ENCODE data around the gene KCNQ1.

KCNQ1 gene

DNA sequence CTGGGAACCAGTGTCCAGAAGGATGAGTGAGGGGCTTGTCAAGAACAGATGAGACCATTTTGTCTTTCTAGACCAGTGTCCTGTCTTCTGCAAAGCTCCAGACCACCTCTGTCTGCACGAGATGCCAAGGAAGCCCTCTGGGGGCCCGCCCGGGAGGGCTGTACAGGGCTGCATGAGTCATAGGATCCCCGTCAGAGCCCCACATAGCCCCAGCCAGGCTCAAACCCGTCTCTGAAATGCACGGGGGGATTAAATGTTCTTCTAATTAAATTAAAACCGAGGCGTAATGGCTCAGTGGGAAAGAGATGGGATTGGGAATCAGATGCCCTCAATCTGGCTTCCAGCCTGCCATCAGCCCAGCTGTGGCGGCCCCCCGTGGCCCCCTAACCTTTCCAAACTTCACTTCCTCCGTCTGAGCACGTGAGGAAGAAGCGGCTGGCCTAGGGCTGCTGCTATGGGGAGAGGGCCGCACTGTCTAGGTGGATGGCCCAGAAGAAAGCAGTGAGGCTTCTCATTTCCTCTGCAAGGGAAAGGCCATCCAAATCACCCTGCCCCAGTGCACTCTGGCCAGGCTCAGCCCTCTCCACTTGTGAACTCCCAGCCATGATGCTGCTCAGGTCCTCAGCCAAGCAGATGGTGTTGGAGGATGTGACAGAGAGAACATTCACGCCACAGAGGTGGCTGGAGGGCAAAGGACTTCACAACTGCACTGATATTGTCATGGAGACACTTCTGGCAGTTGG, 222.2 kb downstream of the KCNQ1 start:
- Histone ChIP-seq H4K20me1 (ENCODE audit: insufficient read depth, low read length) (no peaks in the 10 kb centered on the region), H3F3A (ENCODE audit: insufficient read depth, low read length) (no peaks in the 10 kb centered on the region), H3K4me1 (ENCODE audit: insufficient read depth, low read length, severe bottlenecking) (no peaks in the 10 kb centered on the region), H3K9ac (ENCODE audit: low read length) (no peak overlapping the region), H3K27me3 (ENCODE audit: insufficient read depth, low read length) (no peaks in the 10 kb centered on the region), H3K4me2 (ENCODE audit: low read length) (no peak overlapping the region), H3K36me3 (ENCODE audit: insufficient read depth, low read length) (no peaks in the 10 kb centered on the region), H3K27ac (ENCODE audit: low read depth, low read length, poor library complexity, severe bottlenecking) (no peak overlapping the region), H3K9me2 (ENCODE audit: low read depth, low read length) (no peaks in the 10 kb centered on the region), H3K9me3 (ENCODE audit: low read length) (no peaks in the 10 kb centered on the region), H3K4me3 (ENCODE audit: low read depth, low read length, poor library complexity, severe bottlenecking) (no peak overlapping the region), H3K79me2 (ENCODE audit: insufficient read depth, low read length) (no peaks in the 10 kb centered on the region), H2AFZ (ENCODE audit: low read length) (no peak overlapping the region)
- TF ChIP-seq EZH2 (IDR thresholded peaks at IDR 0.05; ENCODE audit: borderline replicate concordance, low read length) = no peak
- TF ChIP-seq, protein P1, sequence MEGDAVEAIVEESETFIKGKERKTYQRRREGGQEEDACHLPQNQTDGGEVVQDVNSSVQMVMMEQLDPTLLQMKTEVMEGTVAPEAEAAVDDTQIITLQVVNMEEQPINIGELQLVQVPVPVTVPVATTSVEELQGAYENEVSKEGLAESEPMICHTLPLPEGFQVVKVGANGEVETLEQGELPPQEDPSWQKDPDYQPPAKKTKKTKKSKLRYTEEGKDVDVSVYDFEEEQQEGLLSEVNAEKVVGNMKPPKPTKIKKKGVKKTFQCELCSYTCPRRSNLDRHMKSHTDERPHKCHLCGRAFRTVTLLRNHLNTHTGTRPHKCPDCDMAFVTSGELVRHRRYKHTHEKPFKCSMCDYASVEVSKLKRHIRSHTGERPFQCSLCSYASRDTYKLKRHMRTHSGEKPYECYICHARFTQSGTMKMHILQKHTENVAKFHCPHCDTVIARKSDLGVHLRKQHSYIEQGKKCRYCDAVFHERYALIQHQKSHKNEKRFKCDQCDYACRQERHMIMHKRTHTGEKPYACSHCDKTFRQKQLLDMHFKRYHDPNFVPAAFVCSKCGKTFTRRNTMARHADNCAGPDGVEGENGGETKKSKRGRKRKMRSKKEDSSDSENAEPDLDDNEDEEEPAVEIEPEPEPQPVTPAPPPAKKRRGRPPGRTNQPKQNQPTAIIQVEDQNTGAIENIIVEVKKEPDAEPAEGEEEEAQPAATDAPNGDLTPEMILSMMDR (IDR thresholded peaks at IDR 0.05; ENCODE audit: low read length) = no peak

DNA sequence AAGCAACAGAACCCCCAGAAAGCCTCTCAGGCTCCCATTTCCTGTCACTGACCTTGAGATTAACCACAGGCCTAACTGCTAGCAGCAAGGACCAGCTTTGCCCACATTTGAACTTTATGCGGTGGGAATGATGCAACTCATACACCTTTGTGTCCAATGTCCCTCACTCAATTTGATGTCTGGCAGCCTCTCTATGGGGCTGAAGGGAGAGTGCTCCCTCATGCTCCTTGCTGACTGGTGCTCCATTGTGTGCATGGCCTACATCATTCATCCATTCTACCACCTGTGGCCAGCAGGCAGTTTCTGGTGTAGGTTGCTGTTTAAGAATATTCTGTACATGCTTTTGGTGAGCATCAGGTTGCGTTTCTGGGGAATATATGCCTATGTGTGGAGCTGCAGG, 223.1 kb downstream of the KCNQ1 start:
- Histone ChIP-seq H2AFZ (ENCODE audit: low read length) (no peak overlapping the region), H3K27me3 (ENCODE audit: insufficient read depth, low read length) (no peaks in the 10 kb centered on the region), H4K20me1 (ENCODE audit: insufficient read depth, low read length) (no peaks in the 10 kb centered on the region), H3K4me3 (ENCODE audit: low read depth, low read length, poor library complexity, severe bottlenecking) (no peak overlapping the region), H3F3A (ENCODE audit: insufficient read depth, low read length) (no peaks in the 10 kb centered on the region), H3K79me2 (ENCODE audit: insufficient read depth, low read length) (no peaks in the 10 kb centered on the region), H3K36me3 (ENCODE audit: insufficient read depth, low read length) (no peaks in the 10 kb centered on the region), H3K9me2 (ENCODE audit: low read depth, low read length) (no peaks in the 10 kb centered on the region), H3K27ac (ENCODE audit: low read depth, low read length, poor library complexity, severe bottlenecking) (no peak overlapping the region), H3K4me2 (ENCODE audit: low read length) (no peak overlapping the region), H3K9ac (ENCODE audit: low read length) (no peak overlapping the region), H3K9me3 (ENCODE audit: low read length) (no peaks in the 10 kb centered on the region), H3K4me1 (ENCODE audit: insufficient read depth, low read length, severe bottlenecking) (no peaks in the 10 kb centered on the region)
- no peak for TF ChIP-seq EZH2 (IDR thresholded peaks at IDR 0.05; ENCODE audit: borderline replicate concordance, low read length)
- TF ChIP-seq, protein P1 (IDR thresholded peaks at IDR 0.05; ENCODE audit: low read length) = no peak

DNA sequence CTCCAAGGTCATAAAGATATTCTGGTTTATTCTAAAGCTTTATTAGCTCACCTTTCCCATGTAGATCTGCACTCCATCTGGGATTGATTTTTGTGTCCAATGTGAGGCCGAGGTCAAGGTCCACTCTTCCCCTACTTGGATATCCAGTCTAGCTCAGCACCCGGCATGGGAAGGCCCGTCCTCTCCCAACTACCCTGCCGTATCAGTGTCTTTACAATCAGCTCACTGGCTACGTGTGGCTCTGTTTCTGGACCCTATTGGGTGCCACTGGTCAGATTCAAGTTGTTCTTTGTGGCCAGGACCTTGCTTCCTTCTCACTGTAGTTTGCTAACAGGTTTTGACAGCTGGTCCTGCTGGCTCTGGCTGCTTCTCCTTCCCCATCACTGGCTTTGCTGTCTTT, 224.1 kb downstream of the KCNQ1 start:
- no peaks in the 10 kb centered on the region for H3K36me3 ChIP-seq (ENCODE audit: insufficient read depth, low read length)
- no peaks in the 10 kb centered on the region for H3K9me3 ChIP-seq (ENCODE audit: low read length)
- no peak overlapping the region for H3K4me2 ChIP-seq (ENCODE audit: low read length)
- H3K4me1 ChIP-seq (ENCODE audit: insufficient read depth, low read length, severe bottlenecking) = no peaks in the 10 kb centered on the region
- H4K20me1 ChIP-seq (ENCODE audit: insufficient read depth, low read length) = no peaks in the 10 kb centered on the region
- no peaks in the 10 kb centered on the region for H3K27me3 ChIP-seq (ENCODE audit: insufficient read depth, low read length)
- no peaks in the 10 kb centered on the region for H3F3A ChIP-seq (ENCODE audit: insufficient read depth, low read length)
- no peak overlapping the region for H3K4me3 ChIP-seq (ENCODE audit: low read depth, low read length, poor library complexity, severe bottlenecking)
- no peak overlapping the region for H3K27ac ChIP-seq (ENCODE audit: low read depth, low read length, poor library complexity, severe bottlenecking)
- H3K79me2 ChIP-seq (ENCODE audit: insufficient read depth, low read length) = no peaks in the 10 kb centered on the region
- TF ChIP-seq, protein P1 (IDR thresholded peaks at IDR 0.05; ENCODE audit: low read length) = no peak
- TF ChIP-seq EZH2 (IDR thresholded peaks at IDR 0.05; ENCODE audit: borderline replicate concordance, low read length) = no peak
- no peaks in the 10 kb centered on the region for H3K9me2 ChIP-seq (ENCODE audit: low read depth, low read length)
- H3K9ac ChIP-seq (ENCODE audit: low read length) = no peak overlapping the region
- H2AFZ ChIP-seq (ENCODE audit: low read length) = no peak overlapping the region
